Pancreas (tissue), 10 donors: ENCODE results near the gene RBPMS2. TPM values are rescaled to one million over a fixed set of nuclear protein-coding genes. Genes with fewer than 3 reads are reported as not detected.

Experiments used
- ATAC-seq, 4 donors: fragments of 200-7000 bp; cut with Tn5 transposase; one replicate each; pipeline versions ENCODE4 v1.8.0 to v1.9.1; 2020; ENCODE audit warnings: mild to moderate bottlenecking in 4 of 4, moderate library complexity in 4 of 4
- DNase-seq, 6 donors: peaks; one replicate each; pipeline ENCODE4 v3.0.0-alpha.2; 2020
- FAIRE-seq: peaks from 2 replicates; lab custom pipeline; 2012; peaks lifted over from hg19 to GRCh38; lab: Jason Lieb, UNC
- H3K27ac ChIP-seq, 4 donors: fragments of 200-600 bp; sonication (generic); 1 replicate in 3 of 4; 2 replicates in 1 of 4; pipeline versions ENCODE4 v1.5.0 to v1.8.0; 2020
- H3K27me3 ChIP-seq, 4 donors: fragments of 200-600 bp; one replicate each; pipeline ENCODE4 v1.8.0; 2021
- H3K36me3 ChIP-seq, 3 donors: fragments of 200-600 bp; sonication (generic) in 1 of 3; one replicate each; pipeline versions ENCODE4 v1.5.0 to v1.8.0; 2020 to 2021
- H3K4me1 ChIP-seq, 3 donors: fragments of 200-600 bp; one replicate each; pipeline ENCODE4 v1.8.0; 2021
- H3K4me3 ChIP-seq, 4 donors: fragments of 200-600 bp; sonication (generic) in 2 of 4; one replicate each; pipeline versions ENCODE4 v1.5.0 to v1.8.0; 2020 to 2021
- H3K9me3 ChIP-seq, 4 donors: fragments of 200-600 bp; one replicate each; pipeline ENCODE4 v1.8.0; 2021
- CTCF ChIP-seq, 4 donors: fragments of 200-600 bp; sonication (generic) in 3 of 4; IDR thresholded peaks; one replicate each; pipeline versions ENCODE4 v1.5.0 to v1.8.0; 2021; ENCODE audit warnings: antibody characterized with exemption in 4 of 4
- WGBS, 2 donors: extraction: QIAGEN DNeasy Blood & Tissue Kit; methylation state at CpG; one replicate each; pipeline ENCODE4 v1.1.7; 2013; 5-methylcytosine and 5-hydroxymethylcytosine counted together
- intact Hi-C, 3 donors: fragments of 100-400 bp; cut with DNase I; formaldehyde crosslinking; loops; one replicate each; pipeline versions ENCODE4 v1.11.1 to v1.14.2; 2022
- microRNA-seq, 2 donors: library from miRNA; unstranded; fragments of <30 nt; microRNA quantifications; one replicate each; pipeline versions ENCODE4 to v1.1.0, GENCODE V29; 2019 to 2020
- polyA plus RNA-seq, 2 donors: library from polyadenylated mRNA; stranded (reverse); fragments of 200-250 nt; gene quantifications; one replicate each; pipeline ENCODE4 v1.2.3, GENCODE V29; 2013
- total RNA-seq, 6 donors: library from RNA; stranded (reverse); fragmentation: NEBNext Ultra II Directional in 4 of 6; extraction: Animal tissue kit (Norgen Biotek cat#: 25700) in 4 of 6; gene quantifications; one replicate each; pipeline versions ENCODE4 v1.2.1 to v1.2.4, GENCODE V29; 2021 to 2023
- donor health status: healthy with polysubstance abuse.
- donor health status: DM: no; HTN: no; CAD: no; lungs with moderate emphysema.
- donor health status: DM: no; HTN: no; CAD: no.
- donor health status: control.
- donor health status: control.
- donor health status: Bipolar disorder and iron deficiency.
- donor health status: DM: yes; HTN: yes; CAD: no.
- donor health status: DM: no; HTN: no; CAD: no.
- donor health status: DM: no; HTN: no; CAD: no.
- donor health status: DM: yes; HTN: yes; CAD: no.

The RBPMS2 gene
- total and polyA plus RNA-seq, 8 donors: 0.52 to 2.3 (median 1.3) TPM

- no peak for DNase-seq
- Histone ChIP-seq H3K9me3 (no peaks in the 10 kb centered on the region), H3K36me3 (peaks cover 0 to 22% (median 6%) of the 10 kb centered on the region in 3 donors), H3K4me3 (no peak overlapping the region), H3K27me3 (no peaks in the 10 kb centered on the region), H3K4me1 (peaks cover 0 to 17% (median 0%) of the 10 kb centered on the region in 3 donors), H3K27ac (no peak overlapping the region)
- intact Hi-C loops: no loop called here
- ATAC-seq: no peak
- WGBS, 2 donors: 73 to 79% methylated on average over 6 of the region's 6 CpGs
- FAIRE-seq: no peak
- no peak for TF ChIP-seq CTCF (IDR thresholded peaks at IDR 0.05)
Observed at GRCh38 chr15:64690578-64691296, 84.7 kb downstream of the RBPMS2 start.

GRCh38 chr15:64690008-64690407, 85.4 kb downstream of the RBPMS2 start:
- H3K27ac ChIP-seq: no peak overlapping the region
- 70% methylated on average over 3 of the region's 3 CpGs for WGBS, 2 donors

More at GRCh38 chr15:64690008-64690407, 85.4 kb downstream of the RBPMS2 start:
- DNase-seq (no peak), FAIRE-seq (no peak), ATAC-seq (no peak)
- no peak for TF ChIP-seq CTCF (IDR thresholded peaks at IDR 0.05)
- Histone ChIP-seq H3K36me3 (peaks cover 0 to 22% (median 6%) of the 10 kb centered on the region in 3 donors), H3K4me3 (no peak overlapping the region), H3K4me1 (peaks cover 0 to 12% (median 0%) of the 10 kb centered on the region in 3 donors), H3K9me3 (no peaks in the 10 kb centered on the region), H3K27me3 (no peaks in the 10 kb centered on the region)
- intact Hi-C loops: no loop called here

Small RNA genes lying within 50 kb of the gene (microRNA-seq; reads per million reads assigned to microRNA genes)
- gene MIR1272: 0 reads per million in 2 donors

Other genes starting within 250 kb of the RBPMS2 start
- gene PIF1, start 50.1 kb upstream of the RBPMS2 start, total RNA-seq: under 1 TPM in 4 of 6 donors, not detected in 2; 0.06 to 0.66 (median 0.31) TPM
- gene PIF1, start 50.1 kb upstream of the RBPMS2 start, polyA plus RNA-seq: under 1 TPM; 0.38 to 0.47 TPM
- gene PLEKHO2, start 66.3 kb upstream of the RBPMS2 start, total RNA-seq: 10 to 100 TPM in 1 of 6 donors, 1 to 10 TPM in 5; 1.3 to 13.5 (median 4.4) TPM
- 1 to 10 TPM; 5.0 to 7.4 TPM for gene PLEKHO2, start 66.3 kb upstream of the RBPMS2 start, polyA plus RNA-seq
- 1 to 10 TPM; 2.0 to 4.9 (median 3.8) TPM for gene ANKDD1A, start 136.3 kb upstream of the RBPMS2 start, total RNA-seq
- gene ANKDD1A, start 136.3 kb upstream of the RBPMS2 start, polyA plus RNA-seq: 1 to 10 TPM; 2.2 to 4.6 TPM
- gene SPG21, start 214.3 kb upstream of the RBPMS2 start, total RNA-seq: 10 to 100 TPM; 26.3 to 40.2 (median 29.5) TPM
- 10 to 100 TPM; 21.1 to 39.1 TPM for gene SPG21, start 214.3 kb upstream of the RBPMS2 start, polyA plus RNA-seq